Activated naive CD4-positive, alpha-beta T cell (primary cell): ENCODE data around the gene SIGLEC8.
"Not testable (repeated sequence)": the region's sequence is repeated elsewhere in the genome, so short reads cannot be mapped to it uniquely, and the experiment has no call there.

Source experiments
- DNase-seq, 4 experiments: peaks; one replicate each; lab custom pipeline; 2025; lab: John Stamatoyannopoulos, UW

SIGLEC8 gene

GRCh38 chr19:51458051-51458645, at the start of gene SIGLEC8:
SIGLEC8 (minus strand) TSS chr19:51458454; CDS start chr19:51458387, 67 bp downstream.
- no peak for DNase-seq

- DNase-seq = no peak
Observed at GRCh38 chr19:51507640-51508058, 49.4 kb upstream of the SIGLEC8 start.

GRCh38 chr19:51507192-51507591, 48.9 kb upstream of the SIGLEC8 start:
- DNase-seq = no peak

GRCh38 chr19:51505904-51506303, 47.6 kb upstream of the SIGLEC8 start:
- DNase-seq = no peak

- DNase-seq = no peak
Observed at GRCh38 chr19:51503896-51504295, 45.6 kb upstream of the SIGLEC8 start.

GRCh38 chr19:51503286-51503817, 45.1 kb upstream of the SIGLEC8 start:
- DNase-seq = no peak

- DNase-seq = no peak
Observed at GRCh38 chr19:51501594-51502263, 43.5 kb upstream of the SIGLEC8 start, which contains the start of gene SIGLEC12. SIGLEC12 (minus strand) TSS chr19:51501800; CDS start chr19:51501733, 67 bp downstream.

GRCh38 chr19:51500931-51501330, 42.7 kb upstream of the SIGLEC8 start:
- DNase-seq = not testable (repeated sequence)

- no peak for DNase-seq
Observed at GRCh38 chr19:51497666-51498065, 39.4 kb upstream of the SIGLEC8 start.

- DNase-seq = no peak
Observed at GRCh38 chr19:51493776-51494175, 35.5 kb upstream of the SIGLEC8 start.

- DNase-seq = no peak
Observed at GRCh38 chr19:51491586-51491985, 33.3 kb upstream of the SIGLEC8 start.

- no peak for DNase-seq
Observed at GRCh38 chr19:51490676-51491075, 32.4 kb upstream of the SIGLEC8 start.

GRCh38 chr19:51489113-51489512, 30.9 kb upstream of the SIGLEC8 start:
- DNase-seq = no peak

GRCh38 chr19:51488491-51488890, 30.2 kb upstream of the SIGLEC8 start:
- no peak for DNase-seq

- DNase-seq = no peak
Observed at GRCh38 chr19:51485960-51486660, 27.9 kb upstream of the SIGLEC8 start.

- no peak for DNase-seq
Observed at GRCh38 chr19:51480590-51480989, 22.3 kb upstream of the SIGLEC8 start.

- no peak for DNase-seq
Observed at GRCh38 chr19:51479531-51480331, 21.5 kb upstream of the SIGLEC8 start.

- DNase-seq = no peak
Observed at GRCh38 chr19:51478381-51479234, 20.4 kb upstream of the SIGLEC8 start, which contains the start of gene CEACAM18. CEACAM18 (plus strand) TSS chr19:51478539.

- no peak for DNase-seq
Observed at GRCh38 chr19:51477344-51477743, 19.1 kb upstream of the SIGLEC8 start.

GRCh38 chr19:51476164-51476563, 17.9 kb upstream of the SIGLEC8 start:
- DNase-seq = no peak
